ENCODE measurements around the gene CDK8. TPM values are rescaled to one million over a fixed set of nuclear protein-coding genes. Genes with fewer than 3 reads are reported as not detected.

CDK8 gene
- polyA plus RNA-seq, 3 donors from 2014 or later, result 1.6 to 5.2 (median 1.7) TPM

Other genes with a start within 250 kb of the CDK8 start
- gene SHISA2, start 202.1 kb upstream of the CDK8 start, polyA plus RNA-seq, result not detected
- 10 to 100 TPM; 23.0 to 53.1 (median 31.2) TPM for gene RNF6, start 31.8 kb upstream of the CDK8 start, polyA plus RNA-seq

Measured in immature natural killer cell (primary cell).